GM04504 (cell line): ENCODE measurements around the gene KCNN3.
"Not testable (repeated sequence)": the region's sequence is repeated elsewhere in the genome, so short reads cannot be mapped to it uniquely, and the experiment has no call there.

Experiments used
- DNase-seq: peaks from one replicate; pipeline ENCODE4 v3.0.0-alpha.2; 2012; ENCODE audit warnings: low read depth

Gene KCNN3

DNA sequence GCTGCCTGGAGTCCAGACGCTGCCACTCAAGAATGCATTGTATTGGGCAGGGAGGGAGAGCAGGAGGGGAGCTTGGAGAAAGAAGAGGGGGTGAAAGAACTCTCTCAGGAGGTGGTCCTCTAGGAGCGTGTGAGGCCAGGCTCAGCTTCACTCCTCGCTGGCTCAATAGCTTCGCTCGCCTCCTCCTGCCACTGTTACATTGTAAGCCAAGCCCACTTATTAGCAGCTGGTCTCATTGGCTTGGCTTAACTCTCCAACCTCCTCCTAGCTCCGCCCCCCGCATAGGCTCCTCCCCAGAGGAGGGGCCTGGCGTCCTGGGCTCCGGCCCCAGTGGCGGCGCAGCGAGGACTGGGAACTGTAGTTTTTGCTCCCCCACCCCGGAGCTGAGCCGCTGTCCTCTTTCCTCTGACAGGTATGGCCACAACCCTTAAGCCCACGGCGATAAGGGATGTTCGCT, at the start of gene KCNN3:
KCNN3 (minus strand) TSS at position 167 of the 457 bp plus-strand sequence. CDS start 317 bp downstream, outside the sequence.
- peak; percentile 40 for DNase-seq

DNA sequence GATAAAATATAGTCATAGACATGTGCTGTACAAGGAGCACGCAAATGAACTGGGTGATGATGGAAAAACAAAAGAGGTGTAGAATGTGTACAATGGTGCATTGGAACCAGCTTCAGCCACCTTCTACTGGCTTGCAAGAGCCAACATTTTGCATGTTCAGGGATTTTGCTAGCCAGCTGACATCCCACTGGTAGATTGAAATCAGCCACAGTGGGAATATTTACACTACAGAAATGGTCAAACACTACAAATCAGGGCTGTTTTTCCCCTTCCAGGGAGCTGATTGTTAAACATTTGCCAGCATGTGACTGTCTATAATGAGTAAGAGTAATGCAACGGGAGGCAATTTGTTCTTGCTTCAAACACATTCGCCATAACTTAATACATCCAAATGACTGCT, 43.2 kb upstream of the KCNN3 start:
- no peak for DNase-seq

DNA sequence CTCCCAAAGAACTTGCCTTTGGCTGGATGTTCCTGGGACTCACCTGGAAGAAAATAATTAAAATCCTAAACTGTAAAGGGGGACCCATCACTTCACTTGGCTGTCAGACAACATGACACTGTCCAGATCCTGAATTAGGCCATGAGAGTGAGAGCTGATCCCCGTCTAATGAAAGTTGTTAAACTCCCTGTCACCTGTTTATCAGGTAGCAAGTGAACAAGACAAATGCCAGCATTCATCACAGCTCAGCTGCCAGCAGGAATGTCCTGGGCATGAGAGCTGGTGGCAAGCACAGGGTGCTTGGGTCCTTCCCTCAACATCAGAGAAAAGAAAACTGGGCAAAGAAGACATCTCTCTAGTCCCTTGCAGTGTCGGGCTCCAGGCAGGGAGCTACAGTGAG, 42.7 kb upstream of the KCNN3 start:
- no peak for DNase-seq

DNA sequence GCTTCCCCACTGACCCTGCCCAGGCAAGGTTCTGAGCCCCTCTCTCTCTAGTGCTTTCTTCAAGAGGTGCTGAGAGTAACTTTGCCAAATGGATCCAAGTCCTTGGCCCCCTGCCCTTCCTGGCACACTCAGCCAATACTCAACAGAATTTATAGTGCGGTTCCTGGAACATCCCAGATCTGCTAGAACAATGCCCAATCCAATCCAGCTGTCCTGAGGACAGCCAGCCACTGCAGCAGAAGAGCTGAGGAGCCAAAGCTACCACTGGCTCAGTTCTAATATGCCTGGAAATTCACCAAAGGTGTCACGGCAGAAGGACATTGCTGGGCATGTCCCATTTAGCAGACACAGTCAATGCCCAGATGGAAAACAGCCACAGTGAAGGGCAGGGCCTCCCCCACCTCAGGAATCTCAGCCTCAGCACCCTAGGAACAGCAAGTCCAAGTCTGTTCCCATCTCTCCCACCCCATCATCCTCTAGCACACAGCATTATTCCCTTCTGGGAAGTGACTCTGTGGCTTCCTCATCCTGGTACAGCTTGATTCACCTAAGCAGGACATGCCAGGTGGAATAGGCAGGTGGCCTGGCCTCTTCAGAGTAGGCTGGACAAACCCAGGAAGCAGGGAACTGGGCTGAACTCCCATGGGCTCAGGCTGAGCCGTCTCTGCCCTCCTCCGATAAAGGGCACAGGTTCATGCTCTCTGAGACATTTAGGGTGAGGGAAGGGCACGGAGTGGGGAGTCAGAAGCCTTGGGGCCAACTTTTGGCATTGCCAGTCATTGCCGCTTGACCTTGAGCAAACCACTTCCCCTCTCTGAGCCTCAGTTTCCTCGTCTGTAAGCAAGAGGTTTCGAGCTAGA, 41.8 kb upstream of the KCNN3 start:
- DNase-seq, result no peak

DNA sequence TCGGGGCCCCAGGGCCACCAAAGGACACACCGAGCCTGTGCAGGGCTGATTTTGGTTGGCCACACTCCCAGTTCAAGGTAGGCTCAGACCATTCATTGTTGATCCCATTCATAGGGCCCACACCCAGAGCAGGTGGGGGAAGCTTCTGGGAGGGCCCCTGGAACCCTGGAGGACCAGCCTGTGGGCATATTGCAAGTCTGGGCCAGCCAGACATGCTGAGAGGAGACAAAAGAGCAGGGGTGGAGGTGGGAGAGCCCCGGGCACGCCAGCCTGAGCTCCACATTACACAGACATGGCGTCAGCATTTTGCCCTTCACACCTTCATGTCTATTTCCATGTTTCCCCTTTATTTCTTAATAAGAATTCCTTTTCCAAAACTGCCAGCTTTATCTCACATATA, 40.8 kb upstream of the KCNN3 start:
- DNase-seq, result no peak

DNA sequence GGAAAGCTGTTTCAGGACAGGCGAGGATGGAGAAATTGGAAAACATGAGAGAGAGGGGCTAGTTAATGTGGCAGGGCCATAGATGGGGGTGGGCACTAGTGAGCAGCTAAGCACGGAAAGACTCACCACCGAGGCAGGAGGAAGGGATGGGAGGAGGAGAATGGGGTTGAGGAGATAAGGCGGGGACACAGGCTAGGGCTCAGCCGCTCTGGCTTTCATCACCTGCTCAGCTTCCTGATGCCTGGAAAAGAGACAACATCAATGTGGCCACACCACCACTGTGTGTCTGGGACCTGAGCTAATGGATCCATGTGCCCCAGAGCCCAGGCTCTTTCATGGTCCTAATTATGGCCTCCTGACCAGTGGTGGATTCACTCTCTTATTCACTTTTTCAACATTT, 38.9 kb upstream of the KCNN3 start:
- no peak for DNase-seq

DNA sequence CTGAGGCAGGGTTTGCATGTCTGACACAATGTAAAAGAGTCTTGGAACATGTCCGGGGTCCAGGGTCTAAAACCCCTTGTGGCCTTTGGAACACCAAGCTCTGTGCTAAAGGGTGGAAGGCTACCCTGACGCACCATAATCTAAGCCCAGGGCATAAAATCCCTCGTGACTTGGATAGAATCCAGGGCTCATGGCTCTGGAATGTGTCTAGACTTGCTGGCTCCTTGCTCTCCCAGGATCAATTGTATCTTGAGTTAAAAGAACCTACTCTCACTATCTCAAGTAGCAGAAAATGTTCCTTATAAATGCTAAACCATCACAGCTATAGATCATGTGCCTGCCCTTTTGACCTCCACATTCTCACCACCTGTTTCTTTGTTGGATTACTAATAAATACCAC, 38.0 kb upstream of the KCNN3 start:
- not testable (repeated sequence) for DNase-seq

DNA sequence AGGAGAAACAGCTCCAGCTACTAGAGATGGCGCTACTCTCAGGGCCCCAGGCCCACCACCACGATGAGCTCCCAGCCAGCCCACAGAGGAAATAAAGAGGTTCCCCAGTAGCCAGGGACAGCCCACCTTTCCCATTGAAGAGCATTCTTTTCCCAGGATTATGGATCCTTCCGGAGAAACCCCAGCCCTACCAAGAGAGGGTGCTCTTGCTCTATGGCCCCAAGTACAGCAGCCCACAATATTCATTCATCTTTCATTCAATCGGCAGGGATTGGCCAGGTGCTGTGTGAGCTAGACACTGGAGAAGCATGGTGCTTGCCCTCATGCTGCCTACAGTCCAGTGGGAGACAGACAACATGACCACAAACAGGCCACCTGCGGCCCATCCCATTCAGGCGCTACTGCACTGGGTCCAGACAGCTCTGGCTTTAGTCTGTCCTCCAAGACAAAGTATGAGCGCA, 36.6 kb upstream of the KCNN3 start:
- DNase-seq, result no peak

DNA sequence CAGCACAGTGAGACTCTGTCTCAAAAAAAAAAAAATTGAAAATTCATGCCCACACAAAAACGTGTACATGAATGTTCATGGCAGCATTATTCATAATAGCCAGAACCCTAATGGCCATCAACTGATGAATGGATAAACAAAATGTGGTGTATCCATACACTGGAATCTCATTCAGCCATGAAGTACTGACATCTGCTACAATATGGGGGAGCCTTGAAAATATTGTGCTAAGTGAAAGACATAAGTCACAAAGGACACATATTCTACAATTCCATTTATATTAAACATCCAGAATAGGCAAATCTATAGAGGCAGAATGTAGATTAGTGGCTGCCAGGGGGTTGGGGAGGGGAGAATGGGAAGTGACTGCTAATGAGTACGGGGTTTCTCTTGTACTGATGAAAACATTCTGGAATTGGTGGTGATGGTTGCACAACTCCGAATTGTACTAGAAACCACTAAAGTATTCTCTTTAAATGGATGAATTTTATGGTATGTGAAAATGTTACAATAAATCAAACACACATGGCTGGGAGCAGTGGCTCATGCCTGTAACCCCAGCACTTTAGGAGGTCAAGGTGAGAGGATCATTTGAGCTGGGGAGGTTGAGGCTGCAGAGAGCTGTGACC, 33.0 kb upstream of the KCNN3 start:
- DNase-seq, result no peak

DNA sequence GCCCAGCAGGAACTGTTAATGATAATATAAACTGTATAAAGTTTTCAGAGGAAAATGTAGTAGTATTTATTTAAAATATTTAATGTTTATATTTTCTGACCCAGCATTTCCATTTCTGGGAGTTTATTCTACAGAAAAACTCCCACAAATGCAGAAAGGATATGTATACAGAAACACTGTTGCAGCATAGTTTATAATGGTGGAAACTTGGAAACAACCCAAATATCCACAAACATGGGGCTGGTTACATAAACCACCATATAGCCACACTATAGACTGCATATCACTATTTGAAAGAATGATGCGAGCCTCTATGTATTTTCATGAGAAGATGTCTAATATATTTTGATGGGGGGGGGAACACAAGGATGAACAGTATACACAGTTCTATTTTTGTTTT, 31.5 kb upstream of the KCNN3 start:
- no peak for DNase-seq

DNA sequence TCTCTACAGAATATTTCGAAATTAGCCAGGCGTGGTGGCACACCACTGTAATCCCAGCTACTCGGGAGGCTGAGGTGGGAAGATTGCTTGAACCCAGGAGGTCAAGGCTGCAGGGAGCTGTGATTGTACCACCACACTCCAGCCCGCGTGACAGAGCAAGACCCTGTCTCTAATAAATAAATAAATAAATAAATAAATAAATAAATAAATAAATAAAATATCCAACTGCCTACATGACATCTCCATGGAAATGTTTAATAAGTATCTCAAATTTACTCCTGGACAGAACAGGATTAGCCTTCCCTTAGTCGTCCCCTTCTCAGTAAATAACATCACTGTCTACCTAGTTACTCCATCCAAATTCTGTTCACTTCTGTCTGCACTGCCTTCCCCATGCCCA, 29.0 kb upstream of the KCNN3 start:
- DNase-seq, result no peak

DNA sequence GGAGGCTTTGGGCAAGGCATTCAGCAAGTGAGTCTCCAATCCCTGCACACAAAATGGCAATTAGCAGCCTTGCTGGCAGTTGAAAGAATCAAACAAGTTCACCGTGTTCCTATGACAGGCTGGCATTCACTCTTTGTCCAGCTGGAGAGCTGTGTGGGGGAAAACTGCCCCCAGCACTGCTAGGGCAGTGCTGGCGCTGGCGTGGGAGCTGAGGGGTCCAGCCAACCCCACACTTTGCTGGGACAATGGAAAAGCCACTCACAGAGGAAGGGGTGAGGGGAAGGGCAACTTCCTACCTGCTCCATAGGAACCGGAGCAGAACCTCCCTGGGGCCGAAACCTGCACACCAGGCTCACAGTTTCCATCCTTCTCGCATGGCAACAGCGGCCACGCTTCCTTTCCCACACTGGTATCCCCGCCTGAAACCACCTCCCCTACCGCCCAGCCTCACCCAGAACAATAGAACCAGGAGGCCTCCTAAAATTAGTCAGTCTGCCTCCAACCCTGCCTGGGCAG, 26.7 kb upstream of the KCNN3 start:
- no peak for DNase-seq

DNA sequence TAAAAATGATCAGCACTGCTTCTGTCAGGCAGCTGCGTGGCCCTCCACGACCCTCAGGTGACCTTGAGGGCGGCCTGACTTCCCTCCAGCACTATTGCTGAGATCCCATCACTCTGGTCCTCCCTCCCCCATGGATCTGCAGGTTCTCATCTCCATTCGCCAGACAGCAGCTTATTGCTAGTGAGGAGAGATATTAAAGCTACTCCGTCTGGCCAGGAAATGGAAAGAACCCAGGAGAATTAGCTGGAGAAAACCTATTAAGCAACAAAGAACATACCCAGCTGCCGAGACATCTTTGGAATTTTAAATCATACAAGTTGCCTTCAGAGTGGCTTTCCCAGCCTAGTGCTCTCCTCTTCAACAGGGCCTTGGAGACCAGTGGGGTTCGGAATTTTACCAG, 25.7 kb upstream of the KCNN3 start:
- no peak for DNase-seq

DNA sequence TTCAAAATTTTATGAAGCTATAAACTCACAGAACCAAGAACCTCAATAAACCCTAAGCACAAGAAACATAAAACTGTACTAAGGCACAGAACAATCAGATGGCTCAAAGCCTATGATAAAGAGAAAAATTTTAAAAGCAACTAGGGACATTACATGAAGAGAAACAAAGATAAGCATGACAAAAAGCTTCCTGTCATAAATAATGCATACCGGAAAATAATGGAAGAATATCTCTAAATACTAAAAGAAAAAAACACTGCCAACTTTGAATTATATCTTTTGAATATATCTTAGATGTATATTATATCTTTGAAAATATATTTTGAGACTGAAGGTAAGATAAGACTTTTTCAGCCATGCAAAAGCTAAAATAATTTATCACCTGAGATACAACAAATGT, 21.4 kb upstream of the KCNN3 start:
- DNase-seq, result no peak

DNA sequence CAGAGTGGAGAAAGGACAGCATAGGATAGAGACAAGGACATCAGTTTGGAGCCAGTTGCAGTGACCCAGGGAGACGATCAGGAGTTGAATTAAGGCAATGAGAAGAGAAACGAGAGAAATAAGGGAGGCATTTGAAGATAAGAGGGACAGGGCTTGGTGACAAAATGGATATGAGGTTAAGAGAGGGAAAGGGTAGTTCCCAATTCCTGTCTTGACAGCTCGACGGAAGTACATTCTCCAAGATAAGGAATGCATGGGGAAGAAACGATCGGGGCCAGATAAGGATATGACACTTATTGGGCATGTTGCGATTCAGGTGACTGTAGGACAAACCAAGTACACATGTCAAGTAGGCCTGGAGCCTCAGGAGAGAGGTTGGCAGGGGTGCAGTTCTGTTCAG, 18.7 kb upstream of the KCNN3 start:
- DNase-seq, result no peak

DNA sequence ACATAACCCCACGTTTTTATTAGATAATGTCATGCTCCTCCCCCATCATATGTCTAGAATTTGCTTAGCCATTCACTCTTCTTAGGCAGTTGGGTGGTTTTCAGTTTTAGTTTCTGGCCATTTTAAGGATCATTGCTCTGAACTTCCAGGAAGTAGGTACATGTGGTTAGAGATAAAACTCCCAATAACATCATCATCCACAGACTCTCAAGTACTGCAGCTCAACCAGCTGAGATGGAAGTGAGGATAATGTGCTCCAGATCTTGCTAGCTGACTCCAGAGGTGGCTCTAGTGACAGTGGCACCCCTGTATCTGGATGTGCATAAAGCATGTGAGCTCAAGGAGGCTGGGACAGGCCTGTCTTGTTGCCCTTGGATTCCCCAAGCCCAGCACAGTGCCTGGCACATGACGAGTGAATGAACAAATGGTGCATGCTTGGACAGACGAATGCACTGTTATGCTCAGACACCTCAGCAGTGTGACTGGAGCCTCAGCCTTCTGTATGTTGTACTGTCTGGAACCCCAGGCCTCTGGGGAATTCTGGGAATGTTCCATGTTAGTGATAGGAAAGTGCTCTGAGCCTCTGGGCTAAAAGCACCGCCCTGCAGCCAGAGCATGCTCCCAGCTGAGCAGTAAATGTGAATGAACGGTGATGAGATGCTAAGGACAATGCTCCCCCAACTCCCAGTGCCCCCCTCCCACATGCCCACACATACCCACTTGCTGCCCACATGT, 16.4 kb upstream of the KCNN3 start:
- DNase-seq, result no peak

DNA sequence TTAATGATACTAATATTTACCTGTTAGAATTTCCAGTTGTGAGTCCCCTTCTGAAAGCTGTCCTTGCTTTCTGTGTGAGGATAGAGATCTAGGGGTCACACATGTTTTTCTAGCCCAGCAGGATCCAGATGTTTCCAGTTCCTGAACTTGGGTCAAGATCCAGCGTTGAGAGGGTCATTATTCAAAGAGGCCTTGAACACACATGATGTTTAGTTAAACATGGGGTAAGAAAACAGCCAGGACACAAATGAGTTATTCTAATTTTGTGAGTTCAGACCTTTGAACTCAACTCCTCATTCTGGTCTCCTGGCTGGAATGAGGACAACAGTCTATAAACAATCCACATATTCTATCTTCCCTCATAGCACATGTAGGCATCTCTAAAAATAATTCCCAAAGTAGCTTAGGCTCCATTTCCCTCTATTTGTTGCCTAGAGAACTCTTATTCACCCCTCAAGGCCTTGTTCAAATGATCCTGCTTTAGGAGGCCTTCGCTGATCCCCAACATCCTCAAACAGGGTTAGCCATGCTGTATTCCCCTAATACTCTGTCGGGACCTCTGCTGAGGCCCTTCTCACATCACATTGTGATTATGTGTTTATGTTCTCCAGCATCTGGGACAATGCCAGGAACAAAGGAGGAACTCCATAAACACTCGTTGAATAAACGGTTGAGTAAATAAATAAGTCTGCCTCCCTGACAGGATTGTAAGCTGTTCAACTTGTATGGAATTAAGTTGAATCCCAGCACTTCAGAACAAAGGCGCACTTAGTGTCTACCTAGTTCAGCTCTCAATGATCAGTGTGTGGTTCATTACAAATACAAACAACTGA, 15.0 kb upstream of the KCNN3 start:
- DNase-seq, result no peak

DNA sequence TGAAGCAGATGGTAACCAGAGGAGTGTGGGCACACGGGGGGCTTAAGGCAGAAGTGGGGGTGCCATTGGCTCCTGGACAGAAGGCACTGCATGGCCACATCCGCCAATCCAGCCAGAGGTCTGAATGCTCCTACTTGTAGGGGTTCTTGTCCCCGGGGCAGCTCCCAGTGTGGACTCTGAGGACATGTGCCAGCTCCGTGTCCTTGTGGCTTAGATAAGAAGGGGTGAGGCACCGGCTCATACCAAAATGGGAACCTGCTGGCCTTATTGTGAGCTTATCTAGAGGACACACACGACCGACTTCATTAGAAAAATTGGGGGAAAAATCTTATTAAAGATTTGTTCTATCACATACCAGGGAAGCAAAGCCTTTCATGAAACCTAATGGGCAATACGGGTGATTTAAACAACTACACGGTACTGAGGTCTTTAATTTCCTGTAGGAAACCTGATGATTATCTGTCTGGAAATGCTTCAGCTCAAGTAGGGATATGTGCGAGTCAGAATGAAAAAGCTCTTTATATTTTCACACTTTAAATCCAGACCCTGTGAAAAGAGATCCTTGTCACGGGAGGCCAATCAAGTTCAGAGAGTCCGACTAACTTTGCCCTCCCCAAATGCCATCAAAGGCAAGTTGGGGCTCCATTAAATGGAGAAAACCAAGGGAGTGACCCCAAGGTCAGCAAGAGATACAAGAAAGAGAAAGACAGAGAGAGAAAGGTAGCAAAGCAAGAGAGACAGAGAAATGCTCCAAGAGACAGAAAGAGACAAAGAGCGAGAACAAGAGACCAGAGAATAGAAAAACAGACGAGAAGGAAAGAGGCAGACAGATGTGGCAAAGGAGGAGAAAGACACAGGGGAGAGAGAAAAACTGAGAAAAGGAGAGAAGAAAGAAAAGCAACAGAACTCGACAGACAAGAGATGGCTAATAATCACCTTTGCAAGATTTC, 14.1 kb upstream of the KCNN3 start:
- DNase-seq, result no peak

DNA sequence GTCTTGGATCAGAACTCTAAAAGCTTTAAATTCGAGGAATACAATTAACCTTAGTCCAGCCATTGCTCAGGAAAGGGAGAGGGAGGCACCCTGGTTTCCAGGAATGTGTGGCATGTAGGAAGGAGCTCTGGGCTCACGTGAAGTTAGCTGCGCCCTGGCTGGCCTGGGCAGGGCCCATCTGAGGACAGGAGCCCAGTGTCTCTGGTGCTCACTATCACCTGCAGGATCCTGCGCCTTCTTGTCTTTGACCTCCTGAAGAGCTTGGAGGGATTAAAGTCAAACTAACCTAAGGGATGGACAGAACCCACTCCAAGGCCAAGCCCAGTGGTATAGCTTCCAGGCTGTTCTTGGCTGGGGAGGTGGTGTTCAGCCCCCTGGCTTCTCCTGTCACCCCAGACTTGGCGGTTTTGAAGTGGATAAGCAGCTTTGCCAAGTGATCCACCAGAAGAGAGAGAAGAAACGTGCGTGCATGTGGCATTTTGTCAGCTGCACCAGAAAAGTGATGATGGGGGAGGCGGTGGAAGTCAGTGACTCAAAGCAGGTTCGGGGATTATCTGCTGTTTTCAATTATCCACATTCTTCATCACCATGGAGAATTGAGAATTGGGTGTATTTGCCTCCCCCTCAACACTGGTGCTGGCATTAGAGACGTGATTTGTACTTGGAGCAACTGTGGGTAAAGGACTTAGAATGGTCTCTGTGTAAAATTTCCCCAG, 11.9 kb upstream of the KCNN3 start:
- no peak for DNase-seq

DNA sequence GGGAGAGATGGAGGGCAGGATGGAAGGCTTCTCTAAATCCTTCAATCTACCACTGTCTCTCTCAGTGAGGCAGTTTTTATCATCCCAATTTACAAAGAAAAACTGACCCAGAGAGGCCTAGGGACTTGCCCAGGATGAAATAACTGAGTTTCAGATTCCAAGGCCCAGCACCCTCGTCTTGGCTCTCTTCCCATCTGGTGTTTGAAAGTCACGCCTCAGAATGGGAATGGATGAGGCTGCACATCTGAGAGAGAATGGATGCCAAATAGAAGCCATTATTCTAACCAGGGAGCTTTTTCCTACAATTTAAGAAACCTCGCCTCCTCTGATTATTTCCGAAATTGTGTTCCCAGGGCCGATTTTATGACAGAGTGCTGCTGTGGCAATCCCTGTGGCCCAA, 10.6 kb upstream of the KCNN3 start:
- no peak for DNase-seq
